ENCODE measurements around the gene TRPC4.

DNA sequence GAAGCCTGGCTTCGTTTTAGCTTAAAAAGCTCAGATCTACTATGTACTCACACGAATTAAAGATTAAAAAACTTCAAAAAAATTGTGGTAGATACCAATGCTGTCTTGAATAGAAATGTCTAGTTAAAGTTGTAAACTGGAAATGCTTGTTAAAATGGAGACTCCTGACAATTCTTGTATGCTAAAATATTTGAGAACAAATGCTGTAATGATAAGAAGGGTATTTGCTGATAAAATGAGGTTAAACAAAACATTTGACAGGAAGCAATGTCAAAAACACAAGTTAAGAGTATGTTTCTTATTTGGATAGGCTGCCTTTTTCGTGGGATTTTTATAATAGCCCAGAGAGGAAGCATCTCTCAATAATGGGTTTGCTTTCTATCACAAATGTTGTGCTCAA is 223.0 kb downstream of the TRPC4 start:
- TF ChIP-seq, protein P1, sequence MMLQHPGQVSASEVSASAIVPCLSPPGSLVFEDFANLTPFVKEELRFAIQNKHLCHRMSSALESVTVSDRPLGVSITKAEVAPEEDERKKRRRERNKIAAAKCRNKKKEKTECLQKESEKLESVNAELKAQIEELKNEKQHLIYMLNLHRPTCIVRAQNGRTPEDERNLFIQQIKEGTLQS (CRISPR knock-in tag; conservative IDR thresholded peaks at IDR 0.05): no peak
- TF ChIP-seq, protein P2, sequence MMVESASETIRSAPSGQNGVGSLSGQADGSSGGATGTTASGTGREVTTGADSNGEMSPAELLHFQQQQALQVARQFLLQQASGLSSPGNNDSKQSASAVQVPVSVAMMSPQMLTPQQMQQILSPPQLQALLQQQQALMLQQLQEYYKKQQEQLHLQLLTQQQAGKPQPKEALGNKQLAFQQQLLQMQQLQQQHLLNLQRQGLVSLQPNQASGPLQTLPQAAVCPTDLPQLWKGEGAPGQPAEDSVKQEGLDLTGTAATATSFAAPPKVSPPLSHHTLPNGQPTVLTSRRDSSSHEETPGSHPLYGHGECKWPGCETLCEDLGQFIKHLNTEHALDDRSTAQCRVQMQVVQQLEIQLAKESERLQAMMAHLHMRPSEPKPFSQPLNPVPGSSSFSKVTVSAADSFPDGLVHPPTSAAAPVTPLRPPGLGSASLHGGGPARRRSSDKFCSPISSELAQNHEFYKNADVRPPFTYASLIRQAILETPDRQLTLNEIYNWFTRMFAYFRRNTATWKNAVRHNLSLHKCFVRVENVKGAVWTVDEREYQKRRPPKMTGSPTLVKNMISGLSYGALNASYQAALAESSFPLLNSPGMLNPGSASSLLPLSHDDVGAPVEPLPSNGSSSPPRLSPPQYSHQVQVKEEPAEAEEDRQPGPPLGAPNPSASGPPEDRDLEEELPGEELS (CRISPR knock-in tag; IDR thresholded peaks at IDR 0.05): no peak
- TF ChIP-seq IRF2 (CRISPR knock-in tag; IDR thresholded peaks at IDR 0.05; ENCODE audit: borderline replicate concordance, low read depth) (no peak), TEAD4 (CRISPR knock-in tag; IDR thresholded peaks at IDR 0.05) (no peak), ELF4 (CRISPR knock-in tag; IDR thresholded peaks at IDR 0.05; ENCODE audit: low read depth) (no peak), SOX15 (CRISPR knock-in tag; IDR thresholded peaks at IDR 0.05) (no peak)
- TF ChIP-seq, protein P3, sequence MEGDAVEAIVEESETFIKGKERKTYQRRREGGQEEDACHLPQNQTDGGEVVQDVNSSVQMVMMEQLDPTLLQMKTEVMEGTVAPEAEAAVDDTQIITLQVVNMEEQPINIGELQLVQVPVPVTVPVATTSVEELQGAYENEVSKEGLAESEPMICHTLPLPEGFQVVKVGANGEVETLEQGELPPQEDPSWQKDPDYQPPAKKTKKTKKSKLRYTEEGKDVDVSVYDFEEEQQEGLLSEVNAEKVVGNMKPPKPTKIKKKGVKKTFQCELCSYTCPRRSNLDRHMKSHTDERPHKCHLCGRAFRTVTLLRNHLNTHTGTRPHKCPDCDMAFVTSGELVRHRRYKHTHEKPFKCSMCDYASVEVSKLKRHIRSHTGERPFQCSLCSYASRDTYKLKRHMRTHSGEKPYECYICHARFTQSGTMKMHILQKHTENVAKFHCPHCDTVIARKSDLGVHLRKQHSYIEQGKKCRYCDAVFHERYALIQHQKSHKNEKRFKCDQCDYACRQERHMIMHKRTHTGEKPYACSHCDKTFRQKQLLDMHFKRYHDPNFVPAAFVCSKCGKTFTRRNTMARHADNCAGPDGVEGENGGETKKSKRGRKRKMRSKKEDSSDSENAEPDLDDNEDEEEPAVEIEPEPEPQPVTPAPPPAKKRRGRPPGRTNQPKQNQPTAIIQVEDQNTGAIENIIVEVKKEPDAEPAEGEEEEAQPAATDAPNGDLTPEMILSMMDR (IDR thresholded peaks at IDR 0.05): no peak
- TF ChIP-seq, protein P4, sequence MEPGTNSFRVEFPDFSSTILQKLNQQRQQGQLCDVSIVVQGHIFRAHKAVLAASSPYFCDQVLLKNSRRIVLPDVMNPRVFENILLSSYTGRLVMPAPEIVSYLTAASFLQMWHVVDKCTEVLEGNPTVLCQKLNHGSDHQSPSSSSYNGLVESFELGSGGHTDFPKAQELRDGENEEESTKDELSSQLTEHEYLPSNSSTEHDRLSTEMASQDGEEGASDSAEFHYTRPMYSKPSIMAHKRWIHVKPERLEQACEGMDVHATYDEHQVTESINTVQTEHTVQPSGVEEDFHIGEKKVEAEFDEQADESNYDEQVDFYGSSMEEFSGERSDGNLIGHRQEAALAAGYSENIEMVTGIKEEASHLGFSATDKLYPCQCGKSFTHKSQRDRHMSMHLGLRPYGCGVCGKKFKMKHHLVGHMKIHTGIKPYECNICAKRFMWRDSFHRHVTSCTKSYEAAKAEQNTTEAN (CRISPR knock-in tag; IDR thresholded peaks at IDR 0.05): no peak
- TF ChIP-seq, protein P5, sequence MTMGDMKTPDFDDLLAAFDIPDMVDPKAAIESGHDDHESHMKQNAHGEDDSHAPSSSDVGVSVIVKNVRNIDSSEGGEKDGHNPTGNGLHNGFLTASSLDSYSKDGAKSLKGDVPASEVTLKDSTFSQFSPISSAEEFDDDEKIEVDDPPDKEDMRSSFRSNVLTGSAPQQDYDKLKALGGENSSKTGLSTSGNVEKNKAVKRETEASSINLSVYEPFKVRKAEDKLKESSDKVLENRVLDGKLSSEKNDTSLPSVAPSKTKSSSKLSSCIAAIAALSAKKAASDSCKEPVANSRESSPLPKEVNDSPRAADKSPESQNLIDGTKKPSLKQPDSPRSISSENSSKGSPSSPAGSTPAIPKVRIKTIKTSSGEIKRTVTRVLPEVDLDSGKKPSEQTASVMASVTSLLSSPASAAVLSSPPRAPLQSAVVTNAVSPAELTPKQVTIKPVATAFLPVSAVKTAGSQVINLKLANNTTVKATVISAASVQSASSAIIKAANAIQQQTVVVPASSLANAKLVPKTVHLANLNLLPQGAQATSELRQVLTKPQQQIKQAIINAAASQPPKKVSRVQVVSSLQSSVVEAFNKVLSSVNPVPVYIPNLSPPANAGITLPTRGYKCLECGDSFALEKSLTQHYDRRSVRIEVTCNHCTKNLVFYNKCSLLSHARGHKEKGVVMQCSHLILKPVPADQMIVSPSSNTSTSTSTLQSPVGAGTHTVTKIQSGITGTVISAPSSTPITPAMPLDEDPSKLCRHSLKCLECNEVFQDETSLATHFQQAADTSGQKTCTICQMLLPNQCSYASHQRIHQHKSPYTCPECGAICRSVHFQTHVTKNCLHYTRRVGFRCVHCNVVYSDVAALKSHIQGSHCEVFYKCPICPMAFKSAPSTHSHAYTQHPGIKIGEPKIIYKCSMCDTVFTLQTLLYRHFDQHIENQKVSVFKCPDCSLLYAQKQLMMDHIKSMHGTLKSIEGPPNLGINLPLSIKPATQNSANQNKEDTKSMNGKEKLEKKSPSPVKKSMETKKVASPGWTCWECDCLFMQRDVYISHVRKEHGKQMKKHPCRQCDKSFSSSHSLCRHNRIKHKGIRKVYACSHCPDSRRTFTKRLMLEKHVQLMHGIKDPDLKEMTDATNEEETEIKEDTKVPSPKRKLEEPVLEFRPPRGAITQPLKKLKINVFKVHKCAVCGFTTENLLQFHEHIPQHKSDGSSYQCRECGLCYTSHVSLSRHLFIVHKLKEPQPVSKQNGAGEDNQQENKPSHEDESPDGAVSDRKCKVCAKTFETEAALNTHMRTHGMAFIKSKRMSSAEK (CRISPR knock-in tag; IDR thresholded peaks at IDR 0.05; ENCODE audit: borderline replicate concordance): no peak
- TF ChIP-seq, protein P6, sequence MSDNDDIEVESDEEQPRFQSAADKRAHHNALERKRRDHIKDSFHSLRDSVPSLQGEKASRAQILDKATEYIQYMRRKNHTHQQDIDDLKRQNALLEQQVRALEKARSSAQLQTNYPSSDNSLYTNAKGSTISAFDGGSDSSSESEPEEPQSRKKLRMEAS (CRISPR knock-in tag; IDR thresholded peaks at IDR 0.05): no peak

All from WTC11 (cell line).